Measurements from ENCODE around the gene SULT1B1.
A peak's percentile ranks its signal among the peaks of the same experiment; 100 is the strongest.

SULT1B1 gene

GRCh38 chr4:69749771-69750170 is 10.6 kb downstream of the SULT1B1 start:
- DNase-seq (ENCODE audit: low spot score): peak; percentile 43

DNA sequence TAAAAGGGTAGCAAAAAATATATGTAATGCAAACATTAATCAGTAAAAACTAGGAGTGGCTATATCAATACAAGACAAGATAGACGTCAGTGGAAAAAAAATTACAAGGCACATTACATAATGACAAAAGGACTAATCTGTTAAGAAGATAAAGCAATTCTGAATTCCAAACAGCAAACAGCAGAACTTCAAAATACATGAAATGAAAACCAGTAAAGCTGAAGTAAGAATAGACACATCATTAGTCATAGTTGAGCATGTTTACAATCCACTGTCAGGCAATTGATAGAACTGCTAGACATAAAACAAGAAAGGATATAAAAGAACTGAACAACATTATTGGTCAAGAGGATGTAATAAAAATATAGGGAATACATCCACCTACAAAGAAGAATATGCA is 12.2 kb downstream of the SULT1B1 start:
- DNase-seq (ENCODE audit: low spot score): no peak

DNA sequence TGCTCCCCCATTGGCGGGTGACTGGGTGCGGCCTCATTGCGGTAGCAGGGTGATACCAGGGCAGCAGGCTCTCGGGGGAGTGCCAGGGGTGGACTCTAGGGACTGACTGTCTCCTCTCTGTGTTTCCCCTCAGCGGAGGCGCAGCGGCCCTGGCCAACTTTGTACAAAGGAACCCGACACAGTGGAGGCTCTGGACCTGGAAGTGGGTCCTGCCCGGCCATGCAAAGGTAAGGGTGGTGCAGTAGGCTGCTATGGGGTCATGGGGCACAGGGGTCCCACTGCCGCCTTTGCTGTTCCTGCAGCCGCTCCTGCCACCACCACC is 16.3 kb downstream of the SULT1B1 start:
- DNase-seq (ENCODE audit: low spot score): no peak

GRCh38 chr4:69743476-69744156 is 16.8 kb downstream of the SULT1B1 start:
- no peak for DNase-seq (ENCODE audit: low spot score)

- DNase-seq (ENCODE audit: low spot score): no peak
Observed at GRCh38 chr4:69742596-69742995, 17.8 kb downstream of the SULT1B1 start.

- no peak for DNase-seq (ENCODE audit: low spot score)
Observed at GRCh38 chr4:69738872-69739271, 21.5 kb downstream of the SULT1B1 start.

GRCh38 chr4:69735119-69735518 is 25.3 kb downstream of the SULT1B1 start:
- no peak for DNase-seq (ENCODE audit: low spot score)

DNA sequence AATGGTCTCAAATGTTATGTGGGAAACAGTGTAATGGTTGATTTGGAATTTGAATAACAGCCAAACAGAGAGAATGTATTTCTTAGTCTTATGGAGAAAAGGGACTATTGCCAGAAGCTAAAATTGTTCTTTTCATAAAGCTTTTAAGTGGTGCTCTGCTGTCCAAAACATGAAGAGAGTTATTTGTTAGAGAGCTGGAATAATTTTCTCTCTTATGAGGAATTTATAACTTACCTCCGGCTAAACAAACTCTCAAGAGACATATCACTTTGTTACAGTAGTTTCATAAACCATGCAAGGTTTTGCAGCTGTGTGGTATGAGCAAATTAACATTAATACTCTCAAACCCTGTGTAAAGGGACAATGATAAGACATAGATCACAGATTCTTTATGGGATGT is 28.6 kb downstream of the SULT1B1 start:
- DNase-seq (ENCODE audit: low spot score): no peak

DNA sequence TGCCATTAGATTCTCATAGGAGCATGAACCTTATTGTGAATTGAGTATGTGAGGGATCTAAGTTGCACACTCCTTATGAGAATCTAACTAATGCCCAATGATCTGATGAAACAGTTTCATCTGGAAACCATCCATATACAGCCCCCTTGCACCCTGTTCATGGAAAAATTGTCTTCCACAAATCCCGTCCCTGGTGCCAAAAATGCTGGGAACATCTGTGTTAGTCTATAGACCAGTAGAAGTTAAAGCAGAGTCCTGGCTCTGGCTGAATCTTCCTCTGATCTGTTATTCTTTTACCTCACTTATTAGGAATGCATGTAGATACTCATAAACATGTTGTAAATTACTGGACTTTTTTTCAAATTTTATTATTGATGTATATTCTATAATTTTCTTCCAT is 29.2 kb downstream of the SULT1B1 start:
- no peak for DNase-seq (ENCODE audit: low spot score)

DNA sequence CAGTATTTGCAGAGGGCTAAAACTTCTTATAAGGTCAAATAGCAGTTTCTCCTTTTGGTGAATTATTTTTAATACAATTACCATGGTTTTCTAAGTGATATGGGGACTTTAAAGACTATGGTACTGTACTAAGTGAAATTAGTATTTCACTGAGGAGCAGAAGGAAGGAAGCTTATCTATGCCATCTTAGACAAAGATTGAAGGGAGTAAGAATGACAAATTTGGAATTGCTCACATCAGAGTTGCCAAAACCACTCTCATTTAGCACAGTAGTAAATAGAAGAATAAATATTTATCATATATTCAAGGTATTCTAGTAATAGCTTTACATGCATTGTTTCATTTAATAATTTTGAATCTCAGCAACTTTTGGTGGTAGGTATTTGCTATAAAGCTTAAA is 30.4 kb downstream of the SULT1B1 start:
- no peak for DNase-seq (ENCODE audit: low spot score)

- no peak for DNase-seq (ENCODE audit: low spot score)
Observed at GRCh38 chr4:69727926-69728325, 32.5 kb downstream of the SULT1B1 start.

- DNase-seq (ENCODE audit: low spot score): no peak
Observed at GRCh38 chr4:69727426-69727825, 33.0 kb downstream of the SULT1B1 start.

- DNase-seq (ENCODE audit: low spot score): no peak
Observed at GRCh38 chr4:69726971-69727370, 33.4 kb downstream of the SULT1B1 start.

GRCh38 chr4:69718396-69719271 is 41.8 kb downstream of the SULT1B1 start:
- DNase-seq (ENCODE audit: low spot score): no peak

GRCh38 chr4:69717778-69718177 is 42.6 kb downstream of the SULT1B1 start:
- DNase-seq (ENCODE audit: low spot score): no peak

- no peak for DNase-seq (ENCODE audit: low spot score)
Observed at GRCh38 chr4:69716654-69717053, 43.8 kb downstream of the SULT1B1 start.

GRCh38 chr4:69714086-69714485 is 46.3 kb downstream of the SULT1B1 start:
- DNase-seq (ENCODE audit: low spot score): no peak

- peak; percentile 21 for DNase-seq (ENCODE audit: low spot score)
Observed at GRCh38 chr4:69713593-69713992, 46.8 kb downstream of the SULT1B1 start.

DNA sequence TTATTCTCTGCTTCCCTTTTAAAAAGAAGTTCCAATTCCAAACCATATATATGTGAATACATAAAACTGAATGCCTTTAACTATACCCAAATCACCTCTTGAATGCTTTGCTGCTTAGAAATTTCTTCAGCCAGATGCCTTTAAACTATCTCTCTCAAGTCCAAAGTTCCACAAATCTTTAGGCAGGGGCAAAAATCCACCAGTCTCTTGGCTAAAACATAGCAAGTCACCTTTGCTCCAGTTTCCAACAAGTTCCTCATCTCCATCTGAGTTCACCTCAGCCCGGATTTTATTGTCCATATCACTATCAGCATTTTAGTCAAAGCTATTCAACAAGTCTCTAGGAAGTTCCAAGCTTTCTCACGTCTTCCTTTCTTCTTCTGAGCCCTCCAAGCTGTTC is 49.8 kb downstream of the SULT1B1 start:
- DNase-seq (ENCODE audit: low spot score): no peak

- DNase-seq (ENCODE audit: low spot score): no peak
Observed at GRCh38 chr4:69708211-69708610, 52.2 kb downstream of the SULT1B1 start.

DNA sequence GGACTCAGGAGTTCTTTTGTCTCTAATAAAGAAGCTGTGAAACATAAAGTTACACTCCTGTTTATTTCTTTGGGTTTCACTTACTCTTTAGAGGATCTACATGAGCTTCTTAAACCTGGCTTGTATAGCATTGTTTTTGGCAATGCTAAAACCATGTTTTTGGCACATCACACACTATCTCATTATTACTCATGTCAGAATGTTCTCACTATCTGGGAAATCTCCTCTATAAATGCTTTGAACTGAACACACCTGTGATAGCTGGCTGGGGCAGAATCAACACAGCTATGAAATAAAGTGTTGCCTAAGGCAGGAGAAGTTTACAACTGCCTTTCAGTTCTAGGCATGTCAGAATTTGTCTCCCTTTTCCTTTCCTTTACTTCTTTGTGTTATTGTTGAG is 52.6 kb downstream of the SULT1B1 start:
- DNase-seq (ENCODE audit: low spot score): no peak

GRCh38 chr4:69702201-69702600 is 58.2 kb downstream of the SULT1B1 start:
- DNase-seq (ENCODE audit: low spot score): no peak

GRCh38 chr4:69701696-69702095 is 58.7 kb downstream of the SULT1B1 start:
- no peak for DNase-seq (ENCODE audit: low spot score)
